Activated CD4-positive, alpha-beta memory T cell treated with anti-CD3 and anti-CD28 coated beads, Interleukin-2, amount 10 ng/mL, durations not matched to agents 7 days and 5 days (primary cell): ENCODE results near the gene SLC16A12. TPM values are rescaled to one million over a fixed set of nuclear protein-coding genes. Genes with fewer than 3 reads are reported as not detected.

Experiments used
- total RNA-seq, 2 experiments: library from RNA; stranded (reverse); gene quantifications; one replicate each; pipeline ENCODE4 v1.2.3, GENCODE V29; 2021

Gene SLC16A12
- total RNA-seq, 2 experiments from 2014 or later, result not detected

Other genes starting within 250 kb of the SLC16A12 start
- gene IFIT2, start 233.5 kb downstream of the SLC16A12 start, total RNA-seq, result 10 to 100 TPM; 14.6 to 14.8 TPM
- gene IFIT3, start 207.6 kb downstream of the SLC16A12 start, total RNA-seq, result 10 to 100 TPM; 72.6 to 74.5 TPM
- under 1 TPM in 1 of 2 experiments, not detected in 1; 0.15 TPM for gene IFIT1B, start 157.5 kb downstream of the SLC16A12 start, total RNA-seq
- gene IFIT1, start 143.0 kb downstream of the SLC16A12 start, total RNA-seq, result 10 to 100 TPM; 69.8 to 71.6 TPM
- 10 to 100 TPM; 44.0 to 45.1 TPM for gene IFIT5, start 121.0 kb downstream of the SLC16A12 start, total RNA-seq
- gene PANK1, start 109.6 kb upstream of the SLC16A12 start, total RNA-seq, result 1 to 10 TPM; 4.7 to 6.1 TPM
- 10 to 100 TPM; 82.1 to 83.5 TPM for gene KIF20B, start 166.0 kb upstream of the SLC16A12 start, total RNA-seq